Heart left ventricle (tissue), 16 donors: ENCODE data around the gene CD300E. TPM values are rescaled to one million over a fixed set of nuclear protein-coding genes. Genes with fewer than 3 reads are reported as not detected.

Source experiments
- ATAC-seq, 4 donors: fragments of 200-7000 bp; cut with Tn5 transposase; one replicate each; pipeline ENCODE4 v1.9.1; 2020 to 2022; ENCODE audit warnings: moderate library complexity in 4 of 4, mild to moderate bottlenecking in 3 of 4, moderate number of reproducible peaks in 1 of 4
- DNase-seq, 5 donors: peaks; one replicate each; pipeline ENCODE4 v3.0.0-alpha.2; 2020
- H3K27ac ChIP-seq, 12 donors: fragments of 200-600 bp; sonication (generic) in 4 of 12; one replicate each; pipeline versions ENCODE4 v1.5.0 to v1.8.0; 2016 to 2022; ENCODE audit warnings: mild to moderate bottlenecking in 2 of 12
- H3K27me3 ChIP-seq, 9 donors: fragments of 200-600 bp; sonication (generic) in 2 of 9; one replicate each; pipeline versions ENCODE4 v1.5.1 to v1.8.0; 2016 to 2022; ENCODE audit warnings: mild to moderate bottlenecking in 3 of 9
- H3K36me3 ChIP-seq, 9 donors: fragments of 200-600 bp; sonication (generic) in 2 of 9; one replicate each; pipeline versions ENCODE4 v1.5.0 to v1.8.0; 2018 to 2022; ENCODE audit warnings: mild to moderate bottlenecking in 2 of 9
- H3K4me1 ChIP-seq, 12 donors: fragments of 200-600 bp; sonication (generic) in 4 of 12; one replicate each; pipeline versions ENCODE4 v1.5.0 to v1.8.0; 2016 to 2022; ENCODE audit warnings: mild to moderate bottlenecking in 3 of 12
- H3K4me3 ChIP-seq, 12 donors: fragments of 200-600 bp; sonication (generic) in 4 of 12; one replicate each; pipeline versions ENCODE4 v1.5.0 to v1.8.0; 2017 to 2022; ENCODE audit warnings: mild to moderate bottlenecking in 9 of 12, moderate library complexity in 4 of 12
- H3K9me3 ChIP-seq, 12 donors: fragments of 200-600 bp; sonication (generic) in 4 of 12; one replicate each; pipeline versions ENCODE4 v1.5.0 to v1.8.0; 2016 to 2022; ENCODE audit warnings: mild to moderate bottlenecking in 1 of 12
- POLR2A ChIP-seq, 2 donors: fragments of 450-650 bp; IDR thresholded peaks; one replicate each; pipeline ENCODE4 v1.6.1; 2017; ENCODE audit warnings: antibody characterized with exemption in 2 of 2, mild to moderate bottlenecking in 2 of 2, moderate library complexity in 2 of 2
- WGBS, 4 donors: extraction: QIAGEN DNeasy Blood & Tissue Kit in 2 of 4; methylation state at CpG; one replicate each; pipeline versions ENCODE4 v1.1.5 to v1.1.7; 2013 to 2018; 5-methylcytosine and 5-hydroxymethylcytosine counted together
- intact Hi-C, 10 donors: fragments of 100-400 bp; cut with DNase I; formaldehyde crosslinking; loops; one replicate each; pipeline versions ENCODE4 v1.11.1 to v1.14.2; 2022
- polyA plus RNA-seq, 2 donors: library from polyadenylated mRNA; stranded (reverse); fragments of 200-250 nt; gene quantifications; one replicate each; pipeline ENCODE4 v1.2.3, GENCODE V29; 2013
- total RNA-seq, 9 donors: library from RNA; depleted of rRNA in 2 of 9; stranded (reverse); fragments of >200 nt in 2 of 9; fragmentation: NEBNext Ultra II Directional in 3 of 9; extraction: Animal tissue kit (Norgen Biotek cat#: 25700) in 3 of 9; gene quantifications; one replicate each; pipeline versions ENCODE4 v1.1.0 to v1.2.4, GENCODE V29; 2016 to 2023
- TF ChIP-seq, protein P1 (sequence below), 12 donors: fragments of 200-600 bp; sonication (generic) in 4 of 12; IDR thresholded peaks; one replicate each; pipeline versions ENCODE4 v1.5.0 to v1.8.0; 2018 to 2022; ENCODE audit warnings: antibody characterized with exemption in 12 of 12, mild to moderate bottlenecking in 5 of 12
- donor health status: ischemic (EF 13 %, LVEDD 7.1; RV severe dilation, severe dysfunction).
- donor health status: healthy with polysubstance abuse.
- donor health status: DM: no; HTN: yes; CAD: no.
- donor health status: DM: no; HTN: no; CAD: no.
- donor health status: ischemic (EF 25% LVEDD 6.9; RV normal size, moderate dysfunction).
- donor health status: ischemic (EF 25% LVEDD 5.7; RV mildly dilated, moderate dysfunction).
- donor health status: healthy.
- donor health status: DM: yes; HTN: yes; CAD: no.
- donor health status: ischemic (EF 35%, LVEDD 5.7; RV mildly dilated, moderate dysfunction).
- donor health status: nonischemic (EF 11% LVEDD 7.7; RV severe dilation, severe dysfunction).
- donor health status: DM: yes; HTN: yes; CAD: no.
- donor health status: PGD.
- donor health status: ischemic (EF 29% LVEDD 5.4; RV normal size, mild dysfunction).
- donor health status: nonischemic (EF 23%, LVEDD 6.1; RV moderate dilation, normal function).

Gene CD300E
- total and polyA plus RNA-seq, 11 donors, result 0.19 to 8.6 (median 0.46) TPM; not detected in 1

DNA sequence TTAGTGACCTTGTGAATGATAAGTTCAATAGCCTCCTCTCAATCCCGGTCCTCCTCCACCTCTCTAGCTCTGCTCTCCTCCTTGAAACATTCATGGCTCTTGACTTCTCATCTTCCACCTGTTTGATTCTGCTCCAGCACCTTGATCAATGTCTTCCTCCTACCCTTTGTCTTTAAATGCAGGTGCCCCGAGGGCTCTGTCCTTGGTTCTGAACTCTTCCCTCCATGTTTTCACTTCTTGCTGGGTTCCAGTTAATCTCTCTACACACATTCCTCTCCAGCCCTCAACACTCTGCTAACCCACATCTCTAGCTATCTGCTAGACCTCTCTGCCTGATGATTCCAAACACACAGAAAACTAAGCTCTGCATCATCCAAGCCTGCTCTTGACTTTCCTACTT, 13.4 kb downstream of the CD300E start:
- peaks cover 0 to 26% (median 4%) of the 10 kb centered on the region in 9 donors for H3K27me3 ChIP-seq

DNA sequence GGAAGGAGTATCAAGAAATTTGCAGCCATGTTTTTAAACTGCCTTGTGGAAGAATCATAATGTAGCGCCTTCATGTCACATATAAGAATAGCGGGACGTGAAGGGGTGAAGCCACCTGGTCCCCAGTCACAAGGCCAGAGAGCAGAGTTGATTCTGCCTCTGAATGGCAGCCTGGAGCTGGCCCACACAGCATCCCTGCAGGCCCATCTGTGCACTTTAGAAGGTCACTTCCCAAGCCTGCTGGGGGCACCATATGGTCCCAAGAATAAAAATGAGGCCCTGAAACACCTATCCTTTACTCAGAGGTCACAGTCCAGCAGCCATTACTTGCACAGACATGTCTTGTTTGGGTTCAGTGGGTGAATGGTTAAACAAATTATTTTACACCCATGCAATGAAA, 15.0 kb downstream of the CD300E start:
- Histone ChIP-seq H3K27me3 (peaks cover 0 to 19% (median 0%) of the 10 kb centered on the region in 9 donors), H3K4me1 (peaks cover 0 to 36% (median 0%) of the 10 kb centered on the region in 12 donors), H3K36me3 (no peaks in the 10 kb centered on the region), H3K27ac (no peak overlapping the region), H3K4me3 (no peak overlapping the region), H3K9me3 (no peaks in the 10 kb centered on the region)
- DNase-seq (no peak), ATAC-seq (no peak)
- intact Hi-C loops, result loop anchor here in 2 of 10 donors (10.0 kb wide), 2 partner anchors 234 to 244 kb away; partner anchors contain the start of genes BTBD17 (in 1 of the 2) and GPR142 (in 1 of the 2)
- WGBS, 4 donors, result 87 to 92% (median 89%) methylated on average over 3 of the region's 3 CpGs
- no peak for TF ChIP-seq POLR2A (IDR thresholded peaks at IDR 0.05)
- TF ChIP-seq, protein P1, sequence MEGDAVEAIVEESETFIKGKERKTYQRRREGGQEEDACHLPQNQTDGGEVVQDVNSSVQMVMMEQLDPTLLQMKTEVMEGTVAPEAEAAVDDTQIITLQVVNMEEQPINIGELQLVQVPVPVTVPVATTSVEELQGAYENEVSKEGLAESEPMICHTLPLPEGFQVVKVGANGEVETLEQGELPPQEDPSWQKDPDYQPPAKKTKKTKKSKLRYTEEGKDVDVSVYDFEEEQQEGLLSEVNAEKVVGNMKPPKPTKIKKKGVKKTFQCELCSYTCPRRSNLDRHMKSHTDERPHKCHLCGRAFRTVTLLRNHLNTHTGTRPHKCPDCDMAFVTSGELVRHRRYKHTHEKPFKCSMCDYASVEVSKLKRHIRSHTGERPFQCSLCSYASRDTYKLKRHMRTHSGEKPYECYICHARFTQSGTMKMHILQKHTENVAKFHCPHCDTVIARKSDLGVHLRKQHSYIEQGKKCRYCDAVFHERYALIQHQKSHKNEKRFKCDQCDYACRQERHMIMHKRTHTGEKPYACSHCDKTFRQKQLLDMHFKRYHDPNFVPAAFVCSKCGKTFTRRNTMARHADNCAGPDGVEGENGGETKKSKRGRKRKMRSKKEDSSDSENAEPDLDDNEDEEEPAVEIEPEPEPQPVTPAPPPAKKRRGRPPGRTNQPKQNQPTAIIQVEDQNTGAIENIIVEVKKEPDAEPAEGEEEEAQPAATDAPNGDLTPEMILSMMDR (IDR thresholded peaks at IDR 0.05), result no peak

More for the DNA sequence above, 13.4 kb downstream of the CD300E start:
- WGBS, 4 donors, result 25 to 33% (median 27%) methylated on average over 2 of the region's 2 CpGs
- Histone ChIP-seq H3K4me3 (no peak overlapping the region), H3K4me1 (peaks cover 0 to 20% (median 0%) of the 10 kb centered on the region in 12 donors), H3K9me3 (no peaks in the 10 kb centered on the region), H3K36me3 (no peaks in the 10 kb centered on the region), H3K27ac (no peak overlapping the region)
- no peak for TF ChIP-seq POLR2A (IDR thresholded peaks at IDR 0.05)
- TF ChIP-seq, protein P1 (IDR thresholded peaks at IDR 0.05), result no peak
- DNase-seq (no peak), ATAC-seq (no peak)
- intact Hi-C loops, result no loop called here

DNA sequence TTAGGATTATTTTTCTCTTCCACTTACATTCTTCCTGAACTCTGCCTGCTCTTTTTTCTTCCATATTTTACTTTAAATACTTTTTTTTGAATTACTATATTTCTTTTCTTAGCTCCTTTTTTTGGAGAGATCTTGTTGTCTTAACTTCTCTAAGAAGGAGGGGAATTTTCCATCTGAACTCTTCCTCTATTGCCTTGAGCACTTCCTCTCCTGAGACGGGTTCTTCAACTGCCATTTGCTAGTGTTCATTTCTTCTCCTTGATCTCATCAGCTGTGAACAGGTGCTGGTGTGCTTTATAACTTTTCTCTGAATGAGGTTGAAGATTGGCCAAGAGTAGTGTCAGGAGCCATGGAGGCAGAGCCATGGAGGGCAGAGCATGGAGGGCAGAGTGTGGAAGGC, 16.3 kb downstream of the CD300E start:
- no peak for ATAC-seq
- Histone ChIP-seq H3K27ac (no peak overlapping the region), H3K9me3 (no peaks in the 10 kb centered on the region), H3K27me3 (peaks cover 0 to 9% (median 0%) of the 10 kb centered on the region in 9 donors), H3K36me3 (no peaks in the 10 kb centered on the region), H3K4me3 (no peak overlapping the region), H3K4me1 (peaks cover 0 to 38% (median 0%) of the 10 kb centered on the region in 12 donors)
- intact Hi-C loops, result loop anchor here in 2 of 10 donors (10.0 kb wide), 2 partner anchors 232 to 242 kb away; partner anchors contain the start of genes BTBD17 (in 1 of the 2) and GPR142 (in 1 of the 2)
- DNase-seq, result no peak
- WGBS, 4 donors, result 47 to 75% (median 59%) methylated on average over 1 of the region's 1 CpG
- TF ChIP-seq POLR2A (IDR thresholded peaks at IDR 0.05), result no peak

DNA sequence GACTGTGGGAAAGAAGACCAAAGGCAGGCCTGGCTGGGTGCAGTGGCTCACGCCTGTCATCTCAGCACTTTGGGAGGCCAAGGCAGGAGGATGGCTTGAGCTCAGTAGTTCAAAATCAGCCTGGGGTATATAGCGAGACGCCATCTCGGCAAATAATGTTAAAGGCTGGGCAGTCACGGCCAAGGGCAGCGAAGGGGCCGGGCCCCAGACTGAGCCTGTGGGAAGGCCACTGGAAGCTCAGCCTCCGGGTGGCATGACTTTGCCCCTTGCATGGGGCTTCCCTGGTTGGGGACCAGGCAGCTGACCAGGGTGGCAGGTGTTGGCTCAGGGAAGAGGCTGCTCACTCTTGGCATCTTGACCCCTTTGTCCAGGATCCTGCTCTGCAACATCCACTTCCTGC, 17.5 kb downstream of the CD300E start:
- Histone ChIP-seq H3K36me3 (no peaks in the 10 kb centered on the region), H3K4me1 (peaks cover 0 to 43% (median 0%) of the 10 kb centered on the region in 12 donors), H3K9me3 (no peaks in the 10 kb centered on the region), H3K27ac (peak overlapping the region in 1 of 12 donors; percentile 76), H3K4me3 (no peak overlapping the region), H3K27me3 (peaks cover 0 to 16% (median 4%) of the 10 kb centered on the region in 9 donors)
- TF ChIP-seq, protein P1 (IDR thresholded peaks at IDR 0.05), result no peak
- TF ChIP-seq POLR2A (IDR thresholded peaks at IDR 0.05), result no peak
- ATAC-seq, result no peak
- intact Hi-C loops, result loop anchor here in 2 of 10 donors (10.0 kb wide), 2 partner anchors 231 to 241 kb away; partner anchors contain the start of genes BTBD17 (in 1 of the 2) and GPR142 (in 1 of the 2)
- WGBS, 4 donors, result 81 to 94% (median 90%) methylated on average over 7 to 8 of the region's 8 CpGs
- DNase-seq, result no peak
